Amniotic epithelial cell (primary cell): ENCODE data around the gene GPAT3.
"Not testable (repeated sequence)": the region's sequence is repeated elsewhere in the genome, so short reads cannot be mapped to it uniquely, and the experiment has no call there.

Source experiments
- DNase-seq: peaks from one replicate; pipeline ENCODE4 v3.0.0-alpha.2; 2010; ENCODE audit warnings: low read depth

Gene GPAT3

DNA sequence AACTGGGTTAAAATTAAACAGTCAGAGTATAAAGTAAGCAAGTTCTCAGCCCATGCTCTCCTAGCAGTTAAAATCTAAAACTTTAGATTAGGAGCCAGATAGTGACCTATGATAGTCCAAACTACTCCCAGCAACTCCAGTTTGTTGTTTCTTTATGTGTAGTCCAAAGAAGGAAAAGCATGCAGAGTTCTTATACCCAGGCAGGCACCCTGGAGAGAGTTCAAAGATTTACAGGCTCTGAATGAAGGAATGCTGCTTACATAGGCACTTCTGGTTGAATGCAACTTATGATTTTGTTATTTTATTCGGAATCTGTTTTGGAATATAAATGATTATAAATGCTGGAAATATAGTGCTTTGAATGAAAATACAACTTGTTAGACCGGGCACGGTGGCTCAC, 67.2 kb downstream of the GPAT3 start:
- DNase-seq, result no peak

DNA sequence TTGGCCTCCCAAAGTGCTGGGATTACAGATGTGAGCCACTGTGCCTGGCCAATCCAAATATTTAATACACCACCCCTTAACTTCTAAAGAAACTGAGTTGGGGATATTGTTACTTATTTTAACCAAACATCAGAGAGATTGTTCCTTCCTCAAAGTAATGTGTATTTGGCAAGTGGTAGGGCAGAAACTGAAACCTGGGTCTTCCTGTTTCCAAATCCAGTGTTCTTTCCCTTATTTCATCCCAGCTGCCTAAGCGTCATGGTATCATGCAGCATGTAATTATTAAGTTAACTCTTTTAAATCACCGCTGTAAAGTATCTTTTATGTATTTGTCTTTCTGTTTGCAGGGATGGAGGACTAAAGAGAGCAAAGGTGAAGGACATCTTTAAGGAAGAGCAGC, 68.4 kb downstream of the GPAT3 start:
- DNase-seq, result no peak

DNA sequence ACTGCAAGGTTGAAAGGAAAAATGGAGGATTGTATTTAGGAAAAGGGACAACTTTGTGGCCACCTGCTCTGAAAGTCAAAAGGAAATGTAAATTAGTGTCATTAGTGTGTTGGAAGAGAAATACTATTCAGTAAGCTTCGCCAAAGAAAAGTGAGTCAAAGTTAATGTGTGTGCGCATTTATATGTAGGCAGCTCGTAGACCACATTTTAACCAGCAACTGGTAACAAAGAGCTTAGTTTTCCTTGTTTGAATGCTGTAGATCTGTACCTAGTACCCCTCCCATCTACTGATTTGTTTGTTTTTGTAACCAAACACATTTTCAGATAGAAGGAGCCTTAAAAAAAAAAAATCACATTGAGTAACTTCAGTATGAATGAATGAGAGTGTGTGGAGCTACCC, 69.3 kb downstream of the GPAT3 start:
- no peak for DNase-seq

DNA sequence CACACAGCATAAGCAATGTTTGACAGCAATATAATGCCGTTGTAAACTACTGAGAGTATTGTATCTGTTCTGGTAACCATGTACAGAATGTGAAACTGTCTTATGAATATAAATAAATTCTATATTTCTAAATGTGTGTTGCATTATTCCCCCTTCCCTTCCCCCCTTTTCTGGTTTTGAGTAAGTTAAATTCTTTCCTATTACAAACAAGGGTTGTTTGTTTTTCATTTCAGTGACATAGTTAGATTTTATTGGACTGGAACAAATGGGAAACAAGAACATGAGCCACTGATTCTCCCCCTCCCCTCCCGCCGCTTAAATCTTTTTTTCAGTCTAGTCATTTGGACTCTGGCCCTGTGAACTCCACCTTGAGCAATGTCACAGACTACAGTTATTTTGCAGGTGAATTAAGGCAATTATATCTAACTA, 69.8 kb downstream of the GPAT3 start:
- no peak for DNase-seq

DNA sequence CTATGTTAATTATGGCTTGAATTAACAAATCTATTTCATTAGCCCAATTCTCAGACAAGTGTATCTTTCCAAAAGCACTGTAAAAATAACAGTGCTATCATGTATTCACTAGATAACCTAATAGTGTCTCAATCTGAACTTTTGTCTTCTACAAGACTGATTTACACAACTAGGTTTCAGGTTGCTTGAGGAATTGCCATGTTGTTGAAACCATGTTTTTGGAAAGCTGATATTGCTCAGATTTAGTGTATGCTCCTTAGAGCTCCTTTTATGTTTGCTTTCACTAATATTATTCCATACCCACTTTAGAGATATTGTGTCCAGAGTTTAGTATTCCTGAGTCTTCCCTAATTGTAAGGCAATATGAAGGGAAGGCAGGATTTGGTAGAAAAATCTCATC, 70.6 kb downstream of the GPAT3 start:
- DNase-seq, result no peak

DNA sequence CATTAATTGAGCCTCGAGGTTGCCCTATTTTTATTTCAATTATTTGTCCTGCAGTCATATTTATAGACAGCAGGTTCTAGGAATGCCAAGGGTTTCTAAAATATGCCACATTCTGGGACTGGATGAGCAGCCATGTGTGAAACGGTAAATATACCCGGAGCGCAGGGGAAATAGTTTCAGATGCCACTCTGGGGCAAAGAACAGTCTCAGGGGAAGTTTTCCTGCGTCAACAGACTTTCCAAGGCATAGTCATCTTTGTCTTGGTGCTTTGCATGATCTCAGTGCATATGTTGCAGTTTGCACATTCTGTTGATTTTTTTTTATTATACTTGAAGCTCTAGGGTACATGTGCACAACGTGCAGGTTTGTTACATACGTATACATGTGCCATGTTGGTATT, 71.0 kb downstream of the GPAT3 start:
- DNase-seq, result no peak

DNA sequence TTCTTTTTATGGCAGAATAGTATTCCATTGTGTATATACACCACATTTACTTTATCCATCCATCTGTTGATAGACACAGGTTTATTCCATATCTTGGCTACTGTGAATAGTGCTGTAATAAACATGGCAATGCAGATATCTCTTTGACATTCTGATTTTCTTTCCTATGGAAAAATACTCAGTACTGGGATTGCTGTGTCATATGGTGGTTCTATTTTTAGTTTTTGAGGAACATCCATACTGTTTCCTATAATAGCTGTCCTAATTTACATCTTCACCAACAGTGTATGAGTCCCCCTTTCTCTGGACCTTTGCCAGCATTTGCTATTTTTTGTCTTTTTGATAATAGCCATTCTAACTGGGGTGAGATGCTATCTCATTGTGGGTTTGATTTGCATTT, 73.5 kb downstream of the GPAT3 start:
- DNase-seq, result no peak

DNA sequence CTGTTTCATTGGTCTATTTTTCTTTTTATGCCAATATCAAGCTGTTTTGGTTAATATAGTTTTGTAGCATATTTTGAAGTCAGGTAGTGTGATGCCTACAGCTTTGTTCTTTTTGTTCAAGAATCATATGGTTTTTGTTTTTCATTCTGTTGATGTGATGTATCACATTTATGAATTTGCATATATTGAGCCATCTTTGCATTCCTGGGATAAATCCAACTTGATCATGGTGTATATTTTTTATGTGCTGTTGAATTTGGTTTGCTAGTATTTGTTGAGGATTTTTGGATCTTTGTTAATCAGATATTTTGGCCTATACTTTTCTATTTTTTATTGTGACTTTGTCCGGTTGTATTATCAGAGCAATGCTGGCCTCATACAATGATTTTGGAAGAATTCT, 74.8 kb downstream of the GPAT3 start:
- DNase-seq, result no peak

DNA sequence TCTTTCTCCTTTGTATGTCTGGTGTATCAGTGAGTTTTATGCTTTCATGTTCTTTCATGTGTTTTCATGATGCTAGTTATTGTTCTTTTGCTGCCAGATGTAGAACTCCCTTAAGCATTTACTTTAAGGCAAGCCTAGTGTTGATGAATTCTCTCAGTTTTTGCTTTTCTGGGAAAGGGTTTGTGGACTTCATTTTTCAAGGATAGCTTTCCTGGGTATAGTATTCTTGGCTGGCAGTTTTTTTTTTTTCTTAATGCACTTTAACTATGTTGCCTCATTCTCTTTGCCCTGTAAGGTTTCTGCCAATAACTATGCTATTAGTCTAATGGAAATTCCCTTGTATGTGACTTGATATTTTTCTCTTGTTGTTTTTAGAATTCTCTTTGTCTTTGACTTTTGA, 77.1 kb downstream of the GPAT3 start:
- DNase-seq, result no peak

DNA sequence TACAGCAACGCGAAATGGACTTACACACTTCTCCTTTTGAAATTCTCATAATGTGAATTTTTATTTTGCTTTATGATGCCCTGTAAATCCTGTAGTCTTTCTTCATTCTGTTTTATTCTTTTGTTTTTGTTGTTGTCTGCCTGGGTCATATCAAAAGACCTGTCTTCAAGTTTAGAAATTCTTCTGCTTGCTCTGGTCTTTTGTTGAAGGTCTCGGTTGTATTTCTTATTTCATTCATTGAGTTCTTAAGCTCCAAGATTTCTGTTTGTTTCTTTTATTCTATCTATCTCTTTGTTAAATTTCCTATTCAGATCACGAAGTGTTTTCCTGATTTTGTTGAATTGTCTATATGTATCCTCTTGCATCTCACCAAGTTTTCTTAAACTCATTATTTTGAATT, 78.1 kb downstream of the GPAT3 start:
- no peak for DNase-seq

DNA sequence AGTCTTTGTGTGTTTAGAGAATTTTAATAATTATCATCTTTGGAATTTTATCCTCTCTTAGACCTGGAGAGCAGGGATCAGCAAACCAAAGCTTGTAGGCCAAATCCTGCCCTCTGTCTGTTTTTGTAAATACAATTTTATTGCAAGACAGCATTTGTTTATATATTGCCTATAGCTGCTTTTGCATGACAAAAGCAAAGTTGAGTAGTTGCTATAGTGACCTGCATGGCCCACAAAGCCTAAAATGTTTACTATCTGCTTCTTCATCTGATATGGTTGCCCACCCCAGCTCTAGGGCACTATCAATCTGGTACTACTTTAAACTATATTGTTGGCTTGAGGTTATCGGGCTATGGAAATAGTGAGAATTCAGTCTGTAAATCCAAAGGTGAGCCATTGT, 80.3 kb downstream of the GPAT3 start:
- no peak for DNase-seq

DNA sequence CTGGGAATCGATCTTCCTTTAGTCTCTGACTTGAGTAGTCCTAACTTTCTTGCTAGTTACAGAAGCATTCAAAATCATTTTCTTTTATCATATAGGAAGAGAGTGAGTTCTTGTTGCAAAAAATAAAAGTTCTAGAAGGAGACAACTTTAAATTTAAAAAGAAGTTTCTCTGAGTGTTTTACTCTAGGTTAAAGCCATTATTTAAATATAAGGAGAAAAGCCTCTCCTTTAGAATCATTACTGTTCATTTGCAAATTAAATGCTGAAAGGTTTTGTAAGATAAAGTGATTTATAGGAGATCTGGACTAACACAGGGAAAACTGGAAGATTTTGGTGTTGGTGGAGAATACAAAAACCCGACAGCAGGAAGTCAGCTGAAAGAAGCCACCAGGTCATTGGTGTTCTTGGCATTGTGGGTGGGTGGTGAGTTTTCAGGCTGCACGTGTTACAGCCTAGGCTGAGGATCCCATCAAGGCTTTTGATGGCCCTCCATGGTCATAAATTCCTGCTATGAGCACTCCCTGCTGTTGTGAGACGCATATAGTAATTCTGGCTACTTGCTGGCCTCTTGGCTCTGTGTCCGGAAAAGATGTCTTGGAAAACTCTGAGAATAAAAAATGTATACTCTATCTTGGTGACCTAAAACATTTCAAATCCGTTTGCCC, 81.6 kb downstream of the GPAT3 start:
- DNase-seq, result no peak

DNA sequence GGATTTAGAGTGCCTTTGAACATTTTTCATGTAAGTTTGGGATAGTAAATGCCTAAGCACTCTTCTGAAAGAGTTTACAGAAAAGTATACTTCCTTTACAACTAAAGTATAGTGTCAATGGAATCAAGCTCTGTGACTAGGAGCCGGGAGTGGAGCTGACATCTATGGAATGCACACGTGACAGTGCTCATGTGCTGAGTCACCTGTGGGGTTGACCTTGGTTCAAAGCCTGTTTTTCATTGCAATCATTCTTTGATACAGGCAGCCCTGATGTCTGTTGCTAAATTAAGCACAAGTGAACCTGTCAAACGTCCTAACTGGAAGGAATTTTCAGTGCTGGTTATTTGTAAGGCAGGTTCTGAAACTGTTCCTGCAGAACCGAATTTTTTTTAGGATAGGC, 82.5 kb downstream of the GPAT3 start:
- peak; percentile 84 for DNase-seq

DNA sequence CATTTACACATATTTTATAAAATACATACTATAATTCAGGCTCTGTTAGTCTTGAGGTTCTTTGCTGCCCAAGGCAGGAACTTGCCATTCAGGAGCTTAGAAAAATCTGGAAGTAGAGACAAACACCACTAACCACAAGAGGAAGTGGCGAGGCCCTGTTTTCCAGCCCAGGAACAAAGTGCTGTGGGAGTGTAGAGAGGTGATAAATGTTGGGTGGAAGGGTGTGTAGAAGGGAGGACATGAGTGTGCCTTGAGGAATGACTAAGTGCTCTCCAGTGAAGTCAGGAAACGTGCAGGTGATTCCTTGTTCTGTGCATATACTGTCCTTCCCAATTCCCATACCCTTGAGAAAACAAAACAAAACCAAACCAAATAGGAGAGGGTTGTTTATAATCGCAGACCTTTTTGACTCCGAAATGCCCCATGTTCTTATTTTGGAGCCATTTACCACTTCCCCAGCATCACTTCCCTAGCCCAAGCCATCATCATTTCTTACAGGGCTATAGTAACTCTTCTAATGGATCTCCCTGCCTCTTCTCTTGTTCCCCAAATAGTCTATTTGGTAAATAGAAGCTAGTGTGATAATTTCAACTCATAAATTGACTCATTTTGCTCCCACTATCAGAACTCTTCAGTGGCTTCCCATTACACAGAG, 83.2 kb downstream of the GPAT3 start:
- DNase-seq, result peak; percentile 73

DNA sequence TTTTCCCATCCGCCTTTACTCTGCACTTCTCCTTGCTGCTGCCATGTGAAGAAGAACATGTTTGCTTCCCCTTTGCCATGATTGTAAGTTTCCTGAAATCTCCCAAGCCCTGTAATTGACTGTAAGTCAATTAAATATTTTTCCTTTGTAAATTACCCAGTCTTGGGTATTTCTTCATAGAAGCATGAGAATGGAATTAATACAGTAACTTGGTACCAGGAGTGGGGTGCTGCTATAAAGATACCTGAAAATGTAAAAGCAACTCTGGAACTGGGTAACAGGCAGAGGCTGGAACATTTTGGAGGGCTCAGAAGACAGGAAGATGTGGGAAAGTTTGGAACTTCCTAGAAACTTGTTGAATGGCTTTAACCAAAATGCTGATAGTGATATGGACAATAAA, 86.2 kb downstream of the GPAT3 start:
- DNase-seq, result not testable (repeated sequence)

DNA sequence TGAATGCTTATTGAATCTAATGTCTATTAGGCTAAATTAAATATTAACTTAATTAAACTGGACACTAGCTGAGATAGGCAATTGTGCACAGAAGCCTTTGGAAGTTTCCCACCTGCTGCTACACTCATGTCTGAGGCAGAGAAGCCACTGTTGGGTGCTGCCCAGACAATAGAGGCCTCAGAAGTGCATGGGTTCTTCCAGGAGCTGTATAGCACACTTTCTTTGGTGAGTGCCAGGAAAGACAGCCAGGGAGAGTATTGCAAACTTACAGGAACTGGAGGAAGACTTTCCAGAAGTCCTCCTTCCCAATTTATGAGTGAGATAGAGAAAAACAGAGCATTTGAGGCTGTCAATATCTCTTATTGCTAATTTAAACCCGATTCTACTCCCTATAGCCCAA, 89.9 kb downstream of the GPAT3 start:
- no peak for DNase-seq

DNA sequence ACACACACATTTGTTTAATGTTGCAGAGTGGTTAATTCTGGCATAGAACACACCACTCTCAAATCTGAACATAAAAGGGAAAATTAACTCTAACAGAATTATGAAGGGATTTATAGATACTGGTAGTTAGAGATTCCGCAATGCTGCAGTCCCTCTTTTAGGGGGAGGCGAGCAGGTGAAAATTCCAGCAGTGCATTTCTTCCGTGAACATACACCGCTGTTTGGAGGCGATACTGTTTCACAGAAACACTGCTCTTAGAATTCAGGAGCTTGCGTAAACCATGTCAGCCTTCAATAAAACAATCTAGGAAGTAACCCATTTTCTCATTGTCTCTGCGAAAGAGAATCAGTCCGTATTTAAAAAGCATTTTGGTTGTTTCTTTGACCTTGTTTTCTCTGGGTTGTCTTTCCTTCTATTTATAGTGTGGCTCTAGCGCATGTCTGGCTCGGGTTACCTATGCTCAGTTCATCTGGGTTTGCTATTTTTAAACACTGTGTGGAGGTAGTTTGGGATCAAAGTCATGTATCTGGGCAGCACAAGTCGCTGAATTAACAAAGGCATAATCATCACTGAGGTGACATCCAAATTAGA, 90.4 kb downstream of the GPAT3 start:
- no peak for DNase-seq

DNA sequence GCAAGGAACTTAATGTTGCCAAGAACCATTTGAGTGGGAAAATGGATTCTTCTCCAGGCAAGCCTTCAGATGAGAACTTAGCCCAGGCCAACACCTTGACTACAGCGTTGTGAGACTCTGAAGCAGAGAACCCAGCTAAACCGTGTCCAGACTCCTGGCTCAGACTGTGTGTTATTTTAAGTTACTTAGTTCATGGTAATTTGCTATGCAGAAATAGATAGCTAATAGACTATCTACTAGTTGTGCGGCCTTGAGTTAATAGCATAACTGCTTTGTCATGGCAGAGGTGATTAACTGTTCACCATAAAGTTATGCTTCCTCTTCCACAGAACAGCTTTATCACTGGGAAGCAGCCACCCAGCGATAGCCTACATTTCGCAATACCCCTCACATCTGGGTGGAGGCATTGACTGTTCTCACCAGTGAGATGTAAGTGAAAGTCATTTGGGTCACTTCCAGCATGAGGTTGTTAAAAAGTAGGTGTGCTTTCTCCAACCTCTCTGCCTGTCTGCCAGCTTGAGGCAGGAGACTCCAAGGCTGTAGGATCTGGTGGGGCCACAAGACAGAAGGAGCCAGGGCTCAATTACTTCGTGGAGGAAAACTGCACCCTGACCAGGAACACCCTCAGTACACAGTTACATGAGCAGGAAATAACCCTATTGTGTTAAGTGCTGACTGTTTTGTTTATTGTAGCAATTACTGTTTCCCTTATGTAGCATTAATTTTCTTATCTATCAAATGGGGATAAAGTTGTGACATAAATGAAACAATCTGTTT, 94.2 kb downstream of the GPAT3 start:
- peak; percentile 98 for DNase-seq

DNA sequence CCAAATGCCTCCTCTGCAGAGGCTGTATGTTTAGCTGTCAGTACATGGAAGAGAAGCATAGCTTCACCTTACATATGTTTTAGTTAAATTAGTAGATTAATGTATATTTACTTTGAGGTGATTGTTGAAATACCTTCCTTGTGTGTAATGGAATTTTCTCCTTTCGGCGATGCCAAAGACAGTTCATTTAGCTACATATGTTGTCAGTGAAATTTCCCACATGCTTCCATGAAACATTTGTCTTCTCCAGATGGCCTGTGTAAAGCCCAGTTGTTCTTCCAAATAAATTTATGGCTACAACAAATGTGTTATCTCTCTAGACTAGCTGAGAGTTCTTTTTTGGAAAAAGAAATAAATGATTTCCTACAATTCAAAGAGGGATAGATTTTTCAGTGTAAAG, 95.2 kb downstream of the GPAT3 start:
- peak; percentile 97 for DNase-seq

DNA sequence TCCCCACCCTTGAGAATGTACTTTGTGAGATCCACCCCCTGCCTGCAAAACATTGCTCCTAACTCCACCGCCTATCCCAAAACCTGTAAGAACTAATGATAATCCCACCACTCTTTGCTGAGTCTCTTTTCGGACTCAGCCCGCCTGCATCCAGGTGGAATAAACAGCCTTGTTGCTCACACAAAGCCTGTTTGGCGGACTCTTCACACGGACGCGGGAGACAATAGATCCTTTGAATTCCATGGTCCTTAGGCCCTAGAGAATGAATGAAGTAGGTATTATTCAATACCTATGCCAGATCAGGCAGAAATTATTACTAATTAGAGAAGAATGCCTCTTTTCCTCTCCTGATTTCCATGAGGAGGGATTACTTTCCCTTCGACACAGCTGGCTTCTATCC, 101.0 kb downstream of the GPAT3 start:
- no peak for DNase-seq

DNA sequence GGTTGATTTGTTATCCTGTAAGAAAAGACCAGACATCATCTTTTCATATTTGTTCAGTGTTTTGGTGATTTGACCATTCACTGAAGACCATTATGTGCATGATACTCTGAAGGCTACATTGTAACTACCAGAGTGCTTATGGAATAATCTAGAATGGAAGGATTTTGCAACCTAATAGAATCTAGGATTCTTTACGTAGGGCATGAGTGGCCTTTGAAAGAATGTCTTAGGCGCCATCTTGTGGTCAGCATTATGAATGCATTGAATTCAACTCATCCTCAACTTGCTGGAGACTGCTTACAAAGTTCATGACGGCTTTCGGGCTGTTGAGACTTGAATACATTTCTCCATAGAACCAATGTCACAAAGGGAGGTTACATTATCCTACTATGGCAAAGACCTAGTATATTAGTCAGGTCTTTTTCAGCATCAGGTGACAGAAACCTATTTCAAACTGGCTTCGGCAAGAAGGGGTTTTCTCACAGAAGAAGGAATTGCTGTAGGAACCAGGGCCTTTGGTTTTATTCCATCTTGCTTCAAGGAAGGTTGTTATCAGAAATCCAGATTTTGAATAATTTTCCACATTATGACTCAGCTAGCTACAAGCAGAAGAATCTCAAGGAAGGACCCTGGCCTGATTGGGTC, 104.1 kb downstream of the GPAT3 start:
- peak; percentile 76 for DNase-seq

DNA sequence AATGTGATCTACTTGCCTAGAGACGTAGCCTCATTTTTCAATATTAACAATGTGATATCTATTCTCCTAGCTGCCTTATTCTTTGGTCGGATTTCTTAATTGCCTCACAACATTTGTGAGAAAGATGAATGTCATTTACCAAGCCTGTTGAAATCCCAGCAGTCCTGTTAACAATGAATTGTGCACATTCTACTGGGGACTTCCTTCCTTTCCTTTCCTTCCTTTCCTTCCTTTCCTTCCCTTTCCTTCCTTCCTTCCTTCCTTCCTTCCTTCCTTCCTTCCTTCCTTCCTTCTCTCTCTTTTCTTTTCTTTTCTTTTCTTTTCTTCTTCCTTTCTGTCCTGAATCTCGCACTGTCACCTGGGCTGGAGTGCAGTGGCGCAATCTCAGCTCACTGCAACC, 107.1 kb downstream of the GPAT3 start:
- DNase-seq, result no peak
